KBM-7 (cell line): Measurements from ENCODE around the gene TMEM63C.

Experiments used
- DNase-seq: peaks from one replicate; pipeline ENCODE4 v3.0.0-alpha.2; 2015
- in situ Hi-C: fragments of 300-500 bp; cut with MboI; formaldehyde crosslinking; loops from 2 replicates; pipeline ENCODE4 v1.14.3; 2020; ENCODE audit warnings: low sequenced_read_pairs, low pct_unique_long_range_greater_than_20kb, mixed read lengths

TMEM63C gene

DNA sequence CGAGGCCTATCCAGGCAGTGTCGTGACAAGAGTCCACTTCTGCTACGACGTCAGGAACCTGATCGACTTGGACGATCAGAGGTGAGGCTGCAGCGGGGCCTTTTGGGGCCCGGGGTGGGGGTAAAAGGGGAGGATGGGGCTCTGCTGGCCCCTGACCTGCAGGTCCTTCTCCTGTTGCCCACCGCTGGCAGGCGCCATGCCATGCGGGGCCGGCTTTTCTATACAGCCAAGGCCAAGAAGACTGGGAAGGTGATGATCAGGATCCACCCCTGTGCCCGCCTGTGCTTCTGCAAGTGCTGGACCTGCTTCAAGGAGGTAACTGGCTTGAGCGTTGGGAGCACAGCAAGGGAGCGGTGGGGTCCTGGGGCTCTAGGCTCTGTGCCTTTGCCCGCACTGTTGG is 57.8 kb downstream of the TMEM63C start:
- DNase-seq = no peak
- in situ Hi-C loops = no loop called here

DNA sequence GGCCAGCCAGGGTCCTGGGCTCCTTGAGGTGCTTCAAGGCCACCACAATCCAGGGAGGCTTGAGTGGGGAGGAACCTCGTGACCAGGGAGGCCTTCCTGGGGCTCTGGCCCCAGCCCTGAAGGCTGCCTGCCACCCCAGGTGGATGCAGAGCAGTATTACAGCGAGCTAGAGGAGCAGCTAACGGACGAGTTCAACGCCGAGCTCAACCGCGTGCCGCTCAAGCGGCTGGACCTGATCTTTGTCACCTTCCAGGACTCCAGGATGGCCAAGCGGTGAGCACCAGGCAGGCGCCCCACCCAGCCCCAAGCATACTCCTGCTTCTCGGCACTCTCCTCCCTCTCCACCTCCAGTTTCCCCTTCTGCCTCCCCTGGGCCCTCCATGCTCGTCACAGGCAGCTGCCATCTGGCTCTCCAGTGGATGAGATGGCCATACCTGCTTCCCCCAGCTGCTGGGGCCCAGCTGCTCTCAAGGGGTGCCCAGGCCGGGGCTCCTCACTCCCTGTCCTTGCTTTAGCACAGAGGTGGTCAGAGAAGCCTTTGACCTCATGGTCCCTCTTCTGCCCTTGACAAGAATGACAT is 58.8 kb downstream of the TMEM63C start:
- no peak for DNase-seq
- in situ Hi-C loops = no loop called here

DNA sequence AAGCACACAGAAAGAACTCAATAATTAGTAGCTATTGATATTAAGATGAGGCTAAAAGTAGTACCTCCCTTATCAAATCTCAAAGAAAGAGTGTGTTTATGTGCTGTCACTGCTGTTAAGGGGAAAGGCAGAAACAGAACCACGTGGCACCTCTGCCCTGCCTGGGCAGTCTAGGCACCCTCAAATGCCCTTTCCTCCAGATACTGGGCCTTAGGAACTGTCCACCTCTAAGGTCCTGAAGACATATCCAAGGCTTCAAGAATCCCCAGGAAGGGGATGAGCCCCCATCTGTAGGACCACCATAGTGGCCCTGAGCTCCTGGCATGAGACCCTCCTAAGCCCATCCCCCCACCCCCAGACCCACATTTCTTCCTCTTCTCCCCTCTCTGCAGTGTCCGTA is 60.4 kb downstream of the TMEM63C start:
- DNase-seq = no peak
- in situ Hi-C loops = no loop called here

DNA sequence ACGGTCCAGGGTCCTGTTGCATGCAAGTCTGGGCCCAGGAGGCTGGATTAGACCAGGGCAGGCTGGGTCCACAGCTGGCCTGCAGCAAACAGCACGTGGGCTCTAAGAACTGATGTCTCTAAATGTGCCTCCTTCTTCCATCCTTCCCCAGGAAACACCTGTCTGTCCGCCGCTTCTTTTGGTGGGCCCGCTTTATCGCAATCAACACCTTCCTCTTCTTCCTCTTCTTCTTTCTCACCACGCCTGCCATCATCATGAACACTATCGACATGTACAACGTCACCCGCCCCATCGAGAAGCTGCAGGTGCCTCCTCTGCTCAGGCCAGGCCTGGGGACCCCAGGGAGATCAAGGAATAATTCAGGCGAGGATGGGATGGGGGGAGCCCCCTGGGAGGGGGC is 61.2 kb downstream of the TMEM63C start:
- in situ Hi-C loops = no loop called here
- no peak for DNase-seq

DNA sequence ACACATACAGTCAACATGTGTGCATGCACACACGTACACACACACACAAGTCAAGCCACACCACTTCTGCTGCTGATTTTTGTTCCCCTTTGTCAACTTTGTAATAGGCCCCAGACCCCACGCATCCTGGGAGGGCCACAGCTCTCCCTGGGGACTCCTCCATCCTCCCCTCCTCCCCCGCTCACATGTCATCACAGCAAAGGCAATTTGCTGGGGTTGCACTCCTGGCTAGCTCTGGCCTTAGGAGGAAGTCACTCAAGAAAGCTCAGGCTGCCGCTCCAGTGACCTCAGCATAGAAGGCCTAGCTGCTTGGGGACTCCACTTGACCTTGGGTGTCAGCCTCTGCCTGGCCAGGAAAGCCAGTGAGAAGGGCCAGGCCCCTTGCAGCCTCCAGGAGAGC is 62.3 kb downstream of the TMEM63C start:
- in situ Hi-C loops = no loop called here
- DNase-seq = peak; percentile 48

DNA sequence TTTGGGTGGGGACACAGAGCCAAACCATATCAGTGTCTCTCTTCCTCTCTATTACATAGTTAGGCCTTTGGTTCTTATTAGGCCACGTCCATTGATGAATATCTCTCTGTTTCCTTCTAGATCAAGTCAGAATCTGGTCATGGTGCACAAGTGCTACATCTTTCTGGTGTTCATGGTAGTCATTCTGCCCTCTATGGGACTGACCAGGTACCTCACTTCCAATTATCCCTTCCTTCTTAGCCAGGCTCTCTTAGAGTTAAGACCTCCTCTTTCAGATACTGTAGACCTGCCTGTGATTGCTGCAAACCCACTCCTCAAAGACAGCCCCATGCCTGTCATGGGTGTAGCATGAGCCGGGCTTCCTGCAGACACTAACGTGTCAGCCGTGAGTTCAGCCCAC is 64.2 kb downstream of the TMEM63C start:
- DNase-seq = no peak
- in situ Hi-C loops = no loop called here

DNA sequence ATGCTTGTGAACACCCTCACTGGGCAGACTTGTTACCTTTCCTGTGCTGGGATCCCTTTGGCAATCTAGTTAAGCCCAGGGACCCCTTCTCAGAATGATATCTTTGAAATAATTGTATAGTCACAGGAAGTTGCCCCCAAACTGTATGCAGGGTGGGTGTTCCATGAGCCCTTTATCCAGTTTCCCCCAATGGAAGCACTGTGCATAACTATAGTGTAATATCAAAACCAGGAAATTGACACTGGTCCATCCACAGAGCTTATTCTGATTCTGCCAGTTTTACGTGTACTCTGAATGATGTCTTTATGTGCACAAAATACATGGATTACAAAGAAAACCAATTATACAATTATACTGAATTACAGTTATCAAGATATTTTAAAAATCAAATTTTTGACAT is 65.2 kb downstream of the TMEM63C start:
- DNase-seq = no peak
- in situ Hi-C loops = no loop called here

DNA sequence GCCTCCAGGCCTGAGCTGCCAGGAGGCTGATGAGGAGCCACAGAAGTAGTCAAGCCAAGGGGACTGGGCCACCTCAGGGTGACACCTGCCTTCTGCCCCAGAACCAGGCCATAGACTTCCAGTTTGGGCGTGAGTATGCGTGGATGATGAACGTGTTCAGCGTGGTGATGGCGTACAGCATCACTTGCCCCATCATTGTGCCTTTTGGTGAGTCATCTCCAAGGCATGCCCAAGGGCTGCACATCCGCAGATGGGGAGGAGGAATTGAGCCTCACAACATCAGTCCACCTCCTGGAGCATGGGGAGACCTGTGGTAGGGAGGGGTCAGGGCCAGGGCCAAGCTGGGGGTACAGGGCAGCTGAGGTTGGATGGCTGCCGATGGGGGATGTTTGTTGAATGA is 67.1 kb downstream of the TMEM63C start:
- no peak for DNase-seq

DNA sequence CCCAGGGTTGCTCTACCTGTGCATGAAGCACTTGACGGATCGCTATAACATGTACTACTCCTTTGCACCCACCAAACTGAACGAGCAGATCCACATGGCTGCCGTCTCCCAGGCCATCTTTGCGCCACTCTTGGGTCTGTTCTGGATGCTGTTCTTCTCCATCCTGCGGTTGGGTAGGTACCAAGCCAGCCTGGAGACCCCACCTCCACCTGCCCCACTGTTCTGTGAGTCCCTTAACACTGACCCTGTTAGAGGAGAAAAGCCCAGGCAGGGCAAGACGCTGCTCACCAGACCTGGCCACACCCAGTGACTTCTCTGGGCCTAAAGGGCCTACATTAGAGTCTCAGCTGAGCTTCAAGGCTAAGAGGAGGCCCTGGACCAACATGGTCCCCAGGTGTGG is 67.7 kb downstream of the TMEM63C start:
- in situ Hi-C loops = no loop called here
- no peak for DNase-seq

More for the DNA sequence above, 67.1 kb downstream of the TMEM63C start:
- in situ Hi-C loops = no loop called here

DNA sequence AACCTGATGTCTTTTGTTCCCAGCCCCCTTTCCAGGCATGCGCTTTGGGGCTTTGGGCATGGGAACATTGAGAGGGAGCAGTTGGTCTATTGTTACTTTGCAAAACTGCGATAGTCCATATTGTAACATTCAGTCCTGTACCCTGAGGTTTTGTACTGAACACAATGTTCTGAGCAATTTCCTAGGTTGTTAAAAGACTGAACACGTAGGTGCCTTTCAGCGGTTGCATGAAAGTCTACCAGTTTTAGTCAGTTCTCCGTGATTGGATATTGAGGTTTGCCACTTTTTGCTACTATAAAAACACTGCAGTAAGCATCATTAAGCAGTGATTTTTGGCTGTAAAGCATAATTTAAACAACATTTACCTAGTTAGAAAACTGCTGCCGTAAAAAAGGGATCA is 69.3 kb downstream of the TMEM63C start:
- in situ Hi-C loops = no loop called here
- no peak for DNase-seq

DNA sequence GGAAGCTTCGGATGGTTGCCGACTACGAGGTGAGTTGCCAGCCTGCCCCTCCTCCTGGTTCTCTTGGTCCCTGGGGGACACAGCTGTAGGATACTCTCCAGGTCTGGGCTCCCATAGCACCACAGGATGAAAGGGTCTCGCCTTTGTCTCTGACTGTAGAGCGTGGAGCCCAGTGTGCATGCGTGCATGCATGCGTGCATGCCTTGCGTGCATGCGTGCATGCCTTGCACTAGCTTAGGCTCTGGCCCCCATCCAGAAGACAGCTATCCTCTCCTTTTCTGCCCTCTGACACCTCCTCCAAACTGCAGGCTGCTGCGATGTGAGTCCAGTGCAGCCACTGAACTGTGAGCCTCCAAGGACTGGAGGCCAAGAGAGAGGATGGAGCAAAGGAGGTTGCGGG is 70.3 kb downstream of the TMEM63C start:
- DNase-seq = no peak
- in situ Hi-C loops = no loop called here

DNA sequence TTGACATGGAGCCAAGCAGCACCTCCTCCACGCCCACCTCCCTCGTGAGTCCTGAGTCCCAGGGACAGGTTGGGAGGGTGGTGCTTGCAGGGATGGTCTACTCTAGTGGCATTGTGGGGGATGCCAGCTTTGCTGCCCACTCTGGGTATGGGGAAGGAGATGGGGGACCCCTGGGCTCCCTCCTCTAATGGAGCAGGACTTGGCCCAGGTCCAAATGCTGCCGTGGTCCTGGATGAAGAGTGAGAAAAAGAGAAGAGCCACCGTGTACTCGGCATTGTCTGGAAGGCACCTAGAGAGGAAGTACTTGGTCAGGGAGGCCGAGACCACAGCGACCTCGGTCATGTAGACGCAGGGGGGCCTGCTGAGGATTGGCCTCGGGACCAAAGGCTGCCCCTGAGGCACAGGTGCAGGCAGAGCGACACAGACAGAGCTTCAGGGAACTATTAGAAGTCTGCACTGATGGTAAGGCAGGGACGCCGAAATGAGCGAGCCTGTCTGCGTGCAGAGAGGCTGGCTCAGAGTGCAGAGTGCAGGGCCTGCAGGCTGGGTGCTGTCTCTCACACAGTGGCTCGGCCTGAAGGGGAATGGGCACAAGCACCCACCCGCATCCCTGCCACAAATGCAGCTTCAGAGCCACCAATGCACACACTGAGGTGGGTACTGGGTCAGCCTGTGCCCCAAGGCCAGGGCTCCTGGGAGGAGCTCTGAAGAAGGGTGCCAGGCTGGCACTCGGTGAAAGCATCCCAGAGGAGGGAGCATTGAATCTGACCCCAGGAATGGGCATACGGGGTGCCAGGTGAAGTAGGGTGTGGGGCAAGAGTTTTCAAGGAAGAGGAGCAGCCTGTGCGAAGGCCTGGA is 72.0 kb downstream of the TMEM63C start:
- DNase-seq = no peak
- in situ Hi-C loops = no loop called here

DNA sequence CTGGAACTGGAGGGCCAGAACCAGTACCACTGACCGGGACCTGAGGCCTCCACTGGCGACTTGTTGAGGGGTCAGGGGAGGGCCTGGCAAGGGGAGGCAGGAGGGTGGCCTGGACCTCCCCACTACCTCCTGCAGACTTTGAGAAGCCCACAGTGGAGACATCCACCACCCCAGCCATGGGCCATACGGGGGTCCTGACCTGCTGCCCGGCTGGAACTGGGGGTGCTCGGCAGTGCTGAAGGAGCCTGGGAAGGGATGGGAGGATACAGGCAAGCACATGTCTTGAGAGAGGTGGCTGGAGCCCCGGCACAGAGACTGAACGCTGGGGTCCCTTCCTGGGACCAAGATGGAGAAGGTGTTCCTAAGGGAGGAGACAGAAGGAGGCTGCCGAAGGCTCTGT is 75.1 kb downstream of the TMEM63C start:
- no peak for DNase-seq
- in situ Hi-C loops = no loop called here

DNA sequence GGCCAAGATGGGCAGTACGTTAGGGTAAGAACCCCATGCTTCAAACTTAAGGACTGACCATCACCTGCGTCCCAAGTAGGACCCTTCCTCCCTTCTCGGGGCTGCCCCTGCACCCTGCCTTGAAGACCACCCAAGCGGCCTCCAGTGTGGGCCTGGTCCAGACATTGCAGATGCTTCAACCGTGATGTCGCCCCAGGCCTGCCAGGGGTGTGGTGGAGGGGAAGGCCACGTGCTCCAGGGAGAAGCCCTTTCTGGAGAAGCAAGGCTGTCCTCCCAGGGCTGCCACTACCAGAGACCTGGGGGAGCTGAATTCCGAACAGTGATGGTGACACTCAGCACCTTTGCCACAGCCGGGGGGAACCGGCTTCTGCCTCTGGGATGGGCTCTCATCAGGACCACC is 76.1 kb downstream of the TMEM63C start:
- no peak for DNase-seq
- in situ Hi-C loops = no loop called here

DNA sequence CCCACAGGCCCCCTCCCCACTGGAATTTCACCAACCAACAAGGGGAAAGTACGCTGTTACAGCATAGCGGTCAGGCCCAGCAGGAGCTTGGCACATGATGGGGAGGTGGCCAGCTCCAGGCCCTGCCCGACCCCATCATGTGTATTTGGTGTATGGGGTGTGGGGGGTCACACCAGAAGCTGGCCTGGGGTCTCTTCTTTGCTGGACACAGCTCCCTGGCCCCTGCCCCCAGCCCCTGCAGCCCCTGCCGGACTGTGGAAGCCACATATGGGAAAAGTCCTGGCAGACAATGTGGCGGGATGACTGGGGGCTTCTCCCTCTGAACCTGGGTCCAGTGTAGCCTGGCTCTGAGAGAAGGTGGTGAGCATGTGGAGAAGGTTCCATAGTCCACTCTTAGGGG is 77.0 kb downstream of the TMEM63C start:
- DNase-seq = no peak

DNA sequence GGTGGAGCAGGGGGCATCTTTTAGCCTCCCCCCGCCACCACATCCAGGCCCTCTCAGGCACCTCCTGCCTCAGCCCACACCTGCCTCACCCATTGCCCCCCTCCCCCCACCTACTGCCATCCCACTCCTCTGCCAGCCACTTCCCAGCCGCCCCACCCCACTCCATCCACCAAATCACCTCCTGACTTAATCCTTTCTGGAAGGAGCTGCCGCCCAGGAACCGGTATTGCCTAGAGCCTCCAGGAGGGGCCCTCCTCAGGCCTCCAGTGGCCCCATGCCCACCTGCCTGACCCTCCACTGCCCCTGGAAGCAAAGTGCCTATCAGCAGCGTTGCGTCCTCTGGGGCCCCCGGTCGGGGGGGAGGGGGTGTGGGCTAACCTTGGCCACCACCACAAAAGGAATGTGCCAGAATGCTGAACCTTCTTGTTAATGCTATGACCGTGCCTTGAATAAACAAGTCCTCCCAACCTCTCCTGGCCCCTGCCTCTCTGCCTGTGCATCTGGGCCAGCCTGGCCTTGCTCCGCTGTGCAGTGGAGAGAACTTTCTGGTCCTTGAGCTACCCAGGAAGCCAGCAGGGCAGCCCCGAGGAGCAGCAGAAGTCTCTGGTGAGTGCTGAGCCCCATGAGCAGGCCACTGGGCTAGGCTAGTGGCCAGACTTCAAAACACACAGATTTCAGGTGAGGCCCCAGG is 77.6 kb downstream of the TMEM63C start:
- DNase-seq = no peak
- in situ Hi-C loops = no loop called here

More for the DNA sequence above, 77.0 kb downstream of the TMEM63C start:
- in situ Hi-C loops = no loop called here

DNA sequence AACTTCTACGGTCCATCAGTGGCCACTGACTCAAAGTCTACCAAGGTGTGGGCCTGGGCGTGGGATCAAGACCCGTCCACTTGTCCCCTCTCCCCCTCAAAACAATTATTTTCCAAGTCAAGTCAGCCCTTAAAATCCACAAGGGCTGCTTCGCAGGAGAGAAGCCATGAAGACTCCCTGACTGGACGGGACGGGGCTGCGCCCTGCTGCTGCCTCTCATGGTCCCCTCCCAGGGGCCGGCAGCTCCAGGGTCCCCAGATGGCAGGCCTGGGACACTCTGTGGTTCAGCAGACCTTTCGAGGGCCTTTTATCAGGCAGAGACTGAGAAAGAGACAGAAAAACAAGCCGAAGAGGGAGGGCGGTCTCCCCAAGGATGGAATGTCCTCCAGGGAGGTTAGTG is 78.6 kb downstream of the TMEM63C start:
- in situ Hi-C loops = no loop called here

DNA sequence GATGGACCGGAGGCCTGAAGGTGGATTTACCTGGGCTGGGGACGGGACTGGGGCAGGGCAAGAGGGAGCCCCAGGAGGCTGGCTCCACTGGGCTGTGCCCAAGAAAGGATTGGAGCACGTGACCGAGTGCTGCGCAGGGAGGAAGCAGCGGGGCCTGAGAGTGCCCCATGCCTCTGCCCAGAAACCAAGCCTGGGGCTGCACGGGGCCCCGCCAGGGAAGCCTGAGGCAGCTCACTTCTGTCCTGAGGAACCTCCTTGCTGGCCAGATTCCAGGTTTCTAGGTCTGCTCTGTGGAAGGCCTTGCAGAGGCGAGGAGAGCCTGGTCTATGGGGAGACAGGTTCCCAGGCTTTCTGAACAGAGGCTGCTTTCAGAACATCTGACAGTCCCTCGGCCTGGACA is 79.0 kb downstream of the TMEM63C start:
- in situ Hi-C loops = no loop called here
- DNase-seq = no peak

More for the DNA sequence above, 78.6 kb downstream of the TMEM63C start:
- DNase-seq = no peak

DNA sequence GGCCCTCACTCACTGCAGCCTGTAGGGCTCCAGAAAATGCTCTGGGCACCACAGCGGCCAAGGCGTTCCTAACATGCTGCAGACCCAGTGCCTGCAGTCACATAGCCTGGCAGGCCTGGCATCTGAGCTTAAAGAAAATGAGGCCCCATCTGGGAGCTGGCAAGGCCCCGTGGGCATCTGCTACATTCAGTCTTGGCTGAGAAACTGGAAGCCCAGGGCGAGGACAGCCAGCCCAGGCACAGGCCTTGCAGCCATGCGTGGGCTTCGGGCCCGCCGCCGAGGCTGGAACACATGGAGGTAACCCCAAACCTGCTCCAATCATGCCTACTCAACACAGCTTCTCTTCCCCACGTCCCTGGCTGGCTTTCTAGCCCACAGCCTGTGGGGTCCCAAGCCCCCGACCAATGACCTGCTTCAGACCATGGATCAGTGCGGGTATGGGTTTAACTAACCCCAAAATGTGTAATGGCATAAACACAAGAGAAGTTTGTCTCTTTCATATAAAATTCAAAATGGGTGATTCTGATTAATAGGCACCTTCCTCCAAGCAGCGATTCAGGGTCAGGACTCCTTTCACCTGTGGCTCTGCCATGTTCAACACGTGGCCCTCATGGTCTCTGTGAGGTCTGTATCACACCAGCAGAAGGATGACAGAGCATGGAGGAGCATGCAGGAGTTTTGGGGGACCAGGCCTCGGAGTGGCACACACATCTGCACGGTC is 83.0 kb downstream of the TMEM63C start:
- in situ Hi-C loops = no loop called here
- DNase-seq = no peak

DNA sequence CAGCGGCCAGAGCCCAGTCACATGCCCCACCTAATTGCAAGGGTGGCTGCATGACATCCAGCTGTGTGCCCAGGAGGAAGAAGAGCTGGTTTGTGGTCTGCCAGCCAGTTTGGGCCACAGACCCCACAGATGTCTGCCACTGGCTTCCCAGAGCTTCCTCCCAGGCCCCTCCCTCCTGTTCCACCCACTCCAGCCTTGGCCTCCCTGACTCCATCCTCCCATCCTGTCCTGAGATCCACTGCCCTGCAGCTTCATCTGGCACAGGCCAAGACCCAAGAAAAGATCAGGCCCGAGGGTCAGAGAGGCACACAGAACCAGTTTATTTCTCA is 83.6 kb downstream of the TMEM63C start:
- DNase-seq = no peak
- in situ Hi-C loops = no loop called here
